ENCODE results near the gene CWC27.

DNA sequence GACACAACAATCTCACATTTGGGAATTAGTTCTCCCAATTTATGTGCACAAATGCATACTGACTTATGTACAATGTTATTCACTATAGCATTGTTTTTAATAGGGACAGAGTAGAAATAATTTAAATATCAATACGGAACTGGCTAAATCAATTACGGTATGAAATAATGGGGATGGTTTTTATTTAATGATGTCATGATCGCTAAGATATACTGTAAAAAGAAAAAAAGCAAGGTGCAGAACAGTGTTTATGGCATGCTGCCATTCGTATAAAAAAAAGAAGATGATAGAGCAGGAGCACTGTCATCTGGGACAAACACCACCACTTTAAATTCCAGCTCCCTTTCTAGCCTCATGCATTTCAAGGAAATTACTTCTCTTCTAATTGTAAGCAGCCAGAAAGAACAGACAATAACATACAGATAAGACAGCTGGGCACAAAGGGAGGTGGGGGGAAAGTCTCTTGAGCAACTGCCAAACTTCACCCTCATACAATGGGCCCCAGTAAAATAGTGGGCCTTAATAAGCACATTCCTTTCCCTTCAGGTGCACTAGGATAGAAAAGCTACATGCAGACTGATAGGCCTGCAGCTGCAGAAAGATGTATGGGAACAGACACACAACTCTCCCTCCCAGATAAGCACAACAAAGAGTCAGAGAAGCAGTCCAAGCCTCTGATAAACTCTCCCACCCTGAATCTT lies 8.6 kb upstream of the CWC27 start:
- TF ChIP-seq RAD21 (CRISPR knock-in tag; IDR thresholded peaks at IDR 0.05) (no peak), NR3C1 (CRISPR knock-in tag; IDR thresholded peaks at IDR 0.05) (no peak), ZBTB1 (CRISPR knock-in tag; IDR thresholded peaks at IDR 0.05; ENCODE audit: borderline replicate concordance) (no peak), ZNF780A (CRISPR knock-in tag; IDR thresholded peaks at IDR 0.05) (no peak), ZSCAN20 (CRISPR knock-in tag; IDR thresholded peaks at IDR 0.05; ENCODE audit: borderline replicate concordance) (no peak), SALL1 (CRISPR knock-in tag; IDR thresholded peaks at IDR 0.05) (no peak)
